ENCODE data around the gene TCF7L1.

DNA sequence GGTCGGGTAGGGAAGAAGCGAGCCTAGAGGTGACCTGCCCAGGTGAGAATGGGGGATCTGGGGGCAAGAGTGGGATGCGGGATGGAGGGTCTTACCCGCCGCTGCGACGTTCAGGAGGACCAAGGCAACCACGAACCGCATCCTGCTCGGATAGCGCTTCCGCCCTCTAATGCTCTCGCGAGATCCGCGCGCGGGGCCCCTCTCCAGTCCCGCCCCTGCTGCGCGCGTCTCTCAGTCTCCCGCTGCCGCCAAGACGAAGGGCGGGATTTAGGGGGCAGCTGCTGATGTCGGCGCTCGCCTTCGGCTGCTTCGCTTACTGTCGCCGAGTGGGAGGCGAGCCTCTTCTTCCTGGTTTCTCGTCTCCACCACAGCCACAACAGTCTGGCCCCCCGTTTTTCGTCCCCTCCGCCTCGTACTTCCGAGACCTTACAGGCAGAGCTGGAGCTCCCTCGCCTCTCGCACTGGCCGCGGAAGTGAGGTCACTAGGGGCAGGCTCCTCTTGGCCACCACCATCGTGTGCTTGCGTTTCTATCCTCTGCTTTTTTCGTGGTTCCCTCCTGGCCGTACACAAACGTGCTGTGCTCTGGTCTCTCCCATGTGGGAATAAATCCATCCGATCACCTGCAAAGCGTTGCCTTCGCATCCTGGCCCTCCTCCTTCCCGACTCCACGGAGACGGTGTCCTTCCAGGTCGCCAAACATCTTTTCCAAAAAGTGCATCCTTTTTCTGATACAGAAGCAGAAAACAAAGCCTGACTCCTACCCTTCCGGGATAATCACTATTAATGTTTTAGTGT lies 194.8 kb downstream of the TCF7L1 start, which contains the start of gene TGOLN2:
- TF ChIP-seq TAF7 (tag; IDR thresholded peaks at IDR 0.05) (peak; percentile 83; the same call in 1 of the 2 replicates), L3MBTL2 (IDR thresholded peaks at IDR 0.05) (peak; percentile 93)
- TF ChIP-seq, protein P1, sequence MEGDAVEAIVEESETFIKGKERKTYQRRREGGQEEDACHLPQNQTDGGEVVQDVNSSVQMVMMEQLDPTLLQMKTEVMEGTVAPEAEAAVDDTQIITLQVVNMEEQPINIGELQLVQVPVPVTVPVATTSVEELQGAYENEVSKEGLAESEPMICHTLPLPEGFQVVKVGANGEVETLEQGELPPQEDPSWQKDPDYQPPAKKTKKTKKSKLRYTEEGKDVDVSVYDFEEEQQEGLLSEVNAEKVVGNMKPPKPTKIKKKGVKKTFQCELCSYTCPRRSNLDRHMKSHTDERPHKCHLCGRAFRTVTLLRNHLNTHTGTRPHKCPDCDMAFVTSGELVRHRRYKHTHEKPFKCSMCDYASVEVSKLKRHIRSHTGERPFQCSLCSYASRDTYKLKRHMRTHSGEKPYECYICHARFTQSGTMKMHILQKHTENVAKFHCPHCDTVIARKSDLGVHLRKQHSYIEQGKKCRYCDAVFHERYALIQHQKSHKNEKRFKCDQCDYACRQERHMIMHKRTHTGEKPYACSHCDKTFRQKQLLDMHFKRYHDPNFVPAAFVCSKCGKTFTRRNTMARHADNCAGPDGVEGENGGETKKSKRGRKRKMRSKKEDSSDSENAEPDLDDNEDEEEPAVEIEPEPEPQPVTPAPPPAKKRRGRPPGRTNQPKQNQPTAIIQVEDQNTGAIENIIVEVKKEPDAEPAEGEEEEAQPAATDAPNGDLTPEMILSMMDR (IDR thresholded peaks at IDR 0.05 in 2 of 3, conservative IDR thresholded peaks at IDR 0.05 in 1 of 3; ENCODE audit: insufficient read depth in 2 of 3, low read depth in 1 of 3, low read length in 3 of 3) = 0 out of 6 replicates have a peak, but pooled peaks of 2 of the 3 experiments have one; percentile 3 to 14
- TF ChIP-seq, protein P2, sequence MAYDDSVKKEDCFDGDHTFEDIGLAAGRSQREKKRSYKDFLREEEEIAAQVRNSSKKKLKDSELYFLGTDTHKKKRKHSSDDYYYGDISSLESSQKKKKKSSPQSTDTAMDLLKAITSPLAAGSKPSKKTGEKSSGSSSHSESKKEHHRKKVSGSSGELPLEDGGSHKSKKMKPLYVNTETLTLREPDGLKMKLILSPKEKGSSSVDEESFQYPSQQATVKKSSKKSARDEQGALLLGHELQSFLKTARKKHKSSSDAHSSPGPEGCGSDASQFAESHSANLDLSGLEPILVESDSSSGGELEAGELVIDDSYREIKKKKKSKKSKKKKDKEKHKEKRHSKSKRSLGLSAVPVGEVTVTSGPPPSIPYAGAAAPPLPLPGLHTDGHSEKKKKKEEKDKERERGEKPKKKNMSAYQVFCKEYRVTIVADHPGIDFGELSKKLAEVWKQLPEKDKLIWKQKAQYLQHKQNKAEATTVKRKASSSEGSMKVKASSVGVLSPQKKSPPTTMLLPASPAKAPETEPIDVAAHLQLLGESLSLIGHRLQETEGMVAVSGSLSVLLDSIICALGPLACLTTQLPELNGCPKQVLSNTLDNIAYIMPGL (CRISPR knock-in tag; IDR thresholded peaks at IDR 0.05) = no peak; the same call in none of the 2 replicates

Data from K562 (cell line).